ENCODE measurements around the gene CCDC70. TPM values are rescaled to one million over a fixed set of nuclear protein-coding genes. Genes with fewer than 3 reads are reported as not detected.

Gene CCDC70
- total RNA-seq, 1 donor from 2014 or later, result not detected

GRCh38 chr13:51825165-51825592 is 36.6 kb upstream of the CCDC70 start:
- Mint-ChIP-seq H3K36me3 (ENCODE audit: low read depth, unreplicated experiment) (no peaks in the 10 kb centered on the region), H3K4me3 (ENCODE audit: unreplicated experiment) (no peak overlapping the region), H3K9me3 (ENCODE audit: unreplicated experiment) (no peaks in the 10 kb centered on the region), H3K27ac (ENCODE audit: unreplicated experiment) (no peak overlapping the region), H3K27me3 (ENCODE audit: unreplicated experiment) (no peaks in the 10 kb centered on the region), H3K4me1 (ENCODE audit: unreplicated experiment) (peaks cover 27% of the 10 kb centered on the region)
- no peak for TF ChIP-seq CTCF (IDR thresholded peaks at IDR 0.05; ENCODE audit: unreplicated experiment)
- no peak for DNase-seq (ENCODE audit: low spot score)

GRCh38 chr13:51825681-51826254 is 36.0 kb upstream of the CCDC70 start:
- no peaks in the 10 kb centered on the region for H3K27me3 Mint-ChIP-seq (ENCODE audit: unreplicated experiment)
- H3K9me3 Mint-ChIP-seq (ENCODE audit: unreplicated experiment), result no peaks in the 10 kb centered on the region
- DNase-seq (ENCODE audit: low spot score), result no peak
- no peak overlapping the region for H3K4me3 Mint-ChIP-seq (ENCODE audit: unreplicated experiment)
- no peak for TF ChIP-seq CTCF (IDR thresholded peaks at IDR 0.05; ENCODE audit: unreplicated experiment)
- H3K27ac Mint-ChIP-seq (ENCODE audit: unreplicated experiment), result no peak overlapping the region
- H3K36me3 Mint-ChIP-seq (ENCODE audit: low read depth, unreplicated experiment), result no peaks in the 10 kb centered on the region
- H3K4me1 Mint-ChIP-seq (ENCODE audit: unreplicated experiment), result peaks cover 28% of the 10 kb centered on the region

GRCh38 chr13:51826606-51827005 is 35.2 kb upstream of the CCDC70 start:
- Mint-ChIP-seq H3K36me3 (ENCODE audit: low read depth, unreplicated experiment) (no peaks in the 10 kb centered on the region), H3K4me1 (ENCODE audit: unreplicated experiment) (peaks cover 28% of the 10 kb centered on the region), H3K9me3 (ENCODE audit: unreplicated experiment) (no peaks in the 10 kb centered on the region), H3K4me3 (ENCODE audit: unreplicated experiment) (no peak overlapping the region), H3K27me3 (ENCODE audit: unreplicated experiment) (peaks cover 2% of the 10 kb centered on the region), H3K27ac (ENCODE audit: unreplicated experiment) (no peak overlapping the region)
- DNase-seq (ENCODE audit: low spot score), result no peak
- TF ChIP-seq CTCF (IDR thresholded peaks at IDR 0.05; ENCODE audit: unreplicated experiment), result no peak

GRCh38 chr13:51827254-51827653 is 34.5 kb upstream of the CCDC70 start:
- Mint-ChIP-seq H3K27ac (ENCODE audit: unreplicated experiment) (no peak overlapping the region), H3K27me3 (ENCODE audit: unreplicated experiment) (peaks cover 2% of the 10 kb centered on the region), H3K4me3 (ENCODE audit: unreplicated experiment) (no peak overlapping the region), H3K36me3 (ENCODE audit: low read depth, unreplicated experiment) (no peaks in the 10 kb centered on the region), H3K4me1 (ENCODE audit: unreplicated experiment) (peaks cover 24% of the 10 kb centered on the region), H3K9me3 (ENCODE audit: unreplicated experiment) (no peaks in the 10 kb centered on the region)
- DNase-seq (ENCODE audit: low spot score), result no peak
- TF ChIP-seq CTCF (IDR thresholded peaks at IDR 0.05; ENCODE audit: unreplicated experiment), result no peak

GRCh38 chr13:51828730-51829567 is 32.8 kb upstream of the CCDC70 start:
- Mint-ChIP-seq H3K9me3 (ENCODE audit: unreplicated experiment) (no peaks in the 10 kb centered on the region), H3K27me3 (ENCODE audit: unreplicated experiment) (peaks cover 2% of the 10 kb centered on the region), H3K36me3 (ENCODE audit: low read depth, unreplicated experiment) (no peaks in the 10 kb centered on the region), H3K4me1 (ENCODE audit: unreplicated experiment) (peaks cover 24% of the 10 kb centered on the region), H3K27ac (ENCODE audit: unreplicated experiment) (no peak overlapping the region), H3K4me3 (ENCODE audit: unreplicated experiment) (no peak overlapping the region)
- DNase-seq (ENCODE audit: low spot score), result no peak
- TF ChIP-seq CTCF (IDR thresholded peaks at IDR 0.05; ENCODE audit: unreplicated experiment), result no peak
